Dermis blood vessel endothelial cell (primary cell): ENCODE measurements around the gene INSM1. TPM values are rescaled to one million over a fixed set of nuclear protein-coding genes. Genes with fewer than 3 reads are reported as not detected.

Experiments
- DNase-seq: peaks from one replicate; pipeline ENCODE4 v3.0.0; 2010
- total RNA-seq: library from RNA; depleted of rRNA; stranded (reverse); fragments of >200 nt; gene quantifications from 2 replicates; pipeline ENCODE4 v1.2.3, GENCODE V29; 2014

The INSM1 gene
- total RNA-seq, 1 donor from 2014 or later, result not detected

DNA sequence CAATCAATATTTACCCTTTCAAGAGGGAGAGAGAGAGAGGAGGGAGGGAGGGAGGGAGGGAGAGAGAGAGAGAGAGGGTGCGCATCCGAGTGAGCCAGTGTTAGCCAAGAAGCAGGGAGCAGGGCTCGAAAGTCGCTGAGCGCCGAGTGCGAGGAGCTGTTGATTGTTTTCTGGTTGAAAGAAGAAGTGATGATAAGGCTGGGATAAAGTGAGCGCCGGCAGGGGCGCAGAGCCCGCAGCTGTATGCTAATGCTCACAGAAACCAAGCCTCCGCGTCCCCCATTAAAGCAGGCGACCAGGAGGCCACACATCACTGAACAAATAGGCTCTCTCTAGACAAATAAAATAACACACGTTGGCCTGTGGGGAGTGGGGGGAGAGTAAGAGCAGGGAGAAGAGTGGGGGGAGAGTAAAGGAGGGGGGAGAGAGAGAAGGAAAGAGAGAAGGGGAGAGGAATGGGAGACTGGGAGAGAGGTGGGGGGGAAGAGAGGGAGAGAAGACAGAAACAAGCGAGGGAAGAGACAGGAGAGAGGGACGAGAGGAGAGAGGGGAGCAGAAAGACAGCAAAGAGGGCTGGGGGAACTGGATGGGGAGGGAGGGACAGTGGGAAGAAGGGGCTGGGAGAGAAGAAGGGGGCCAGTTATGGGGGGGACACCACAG is 5.0 kb upstream of the INSM1 start:
- DNase-seq, result no peak

DNA sequence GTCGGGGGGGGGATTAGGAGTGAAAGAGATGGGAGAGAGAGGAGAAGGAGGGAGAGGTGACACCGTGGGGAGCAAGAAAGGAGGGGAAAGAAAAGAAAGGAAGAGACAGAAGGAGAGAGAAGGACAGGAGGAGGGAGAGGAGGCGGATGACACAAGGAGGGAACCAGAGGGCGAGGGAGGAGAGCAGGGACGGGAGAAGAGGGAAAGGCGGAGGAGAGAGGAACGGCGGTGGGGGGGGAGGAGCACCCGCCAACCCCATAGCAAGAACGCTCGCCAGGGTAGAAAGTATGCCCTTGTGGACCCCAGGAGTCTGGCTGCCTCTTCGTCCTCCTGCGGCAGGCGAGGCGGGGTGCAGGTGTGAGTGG is 4.5 kb upstream of the INSM1 start:
- no peak for DNase-seq

DNA sequence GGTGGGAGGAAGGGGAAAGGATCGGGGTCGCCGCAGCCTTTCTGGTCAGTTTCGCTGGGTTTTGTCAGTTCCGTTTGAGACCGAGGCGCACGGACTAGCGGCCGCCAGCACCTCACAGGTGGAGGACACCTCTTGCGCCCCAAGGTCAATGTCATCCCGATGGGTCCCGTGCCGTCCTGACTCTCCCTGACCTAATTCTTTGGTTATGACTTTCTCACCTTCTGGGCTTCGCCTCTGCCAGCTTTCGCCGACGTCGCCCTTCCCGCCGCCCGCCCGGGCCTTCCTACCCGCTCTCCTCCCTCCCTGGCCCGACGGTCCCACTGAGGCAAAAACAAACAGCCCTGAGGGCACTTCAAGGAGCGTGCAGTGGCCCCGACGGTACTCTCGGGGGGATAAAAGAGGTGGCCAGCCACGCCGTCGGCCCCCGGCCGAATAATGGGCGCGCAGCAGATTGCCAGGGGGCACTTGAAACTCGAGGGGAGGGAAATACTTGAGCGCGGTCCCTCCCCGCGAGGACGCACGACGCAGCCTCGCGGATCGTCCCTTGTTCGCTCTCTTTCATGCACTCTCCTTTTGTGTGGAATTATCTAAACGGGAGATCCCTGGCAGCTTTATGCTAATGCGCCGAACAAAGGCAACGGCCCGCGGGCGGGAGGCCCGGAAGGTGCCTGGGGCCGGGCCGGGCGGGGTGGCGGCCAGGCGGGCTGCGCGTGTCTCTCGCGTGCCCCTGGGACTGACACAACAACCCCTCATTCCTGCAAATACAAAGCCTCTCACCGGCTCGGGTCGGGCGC is 3.9 kb upstream of the INSM1 start:
- no peak for DNase-seq

DNA sequence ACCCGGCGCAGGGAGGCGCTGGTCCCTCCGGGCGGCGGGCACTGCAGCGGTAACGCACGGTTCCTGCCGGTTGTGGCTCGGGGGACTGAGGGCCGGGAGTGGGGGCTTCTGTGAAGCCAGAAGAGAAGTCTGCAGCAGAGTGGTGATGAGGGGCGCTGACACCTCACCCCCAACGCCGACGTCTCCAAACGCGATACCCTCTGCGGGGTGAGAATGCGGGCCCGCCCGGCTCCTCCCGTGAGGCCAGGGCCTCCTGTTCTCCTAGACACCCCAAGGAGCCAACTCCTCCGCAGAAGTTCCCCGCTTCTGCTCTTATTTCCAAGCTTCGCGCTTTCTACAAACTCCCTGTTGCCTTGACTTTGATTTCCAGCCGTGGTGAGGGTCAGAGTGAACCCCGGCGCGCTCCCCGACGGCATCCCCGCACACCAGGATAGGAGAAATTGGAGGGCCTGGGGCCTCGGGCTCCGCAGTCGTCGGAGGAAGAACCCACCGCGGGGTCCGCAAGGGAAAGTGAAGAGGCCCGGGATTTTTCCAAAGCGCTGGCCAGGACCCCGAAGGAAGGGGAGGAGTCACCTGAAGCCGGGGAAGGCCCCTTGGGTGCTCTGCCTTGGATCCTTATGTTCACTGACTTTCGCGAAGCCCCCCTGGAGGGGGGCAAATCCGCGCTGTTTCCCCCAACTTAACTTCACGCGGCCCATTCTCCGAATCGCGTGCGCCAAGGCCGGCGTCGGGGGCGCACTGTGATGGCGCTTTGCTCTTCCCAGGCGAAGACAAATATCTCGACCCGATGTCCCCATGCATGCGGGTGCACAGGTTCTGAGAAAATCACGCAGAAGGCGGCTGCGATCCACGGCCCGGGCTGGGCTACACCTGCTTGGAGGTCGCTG is 3.1 kb upstream of the INSM1 start:
- no peak for DNase-seq

DNA sequence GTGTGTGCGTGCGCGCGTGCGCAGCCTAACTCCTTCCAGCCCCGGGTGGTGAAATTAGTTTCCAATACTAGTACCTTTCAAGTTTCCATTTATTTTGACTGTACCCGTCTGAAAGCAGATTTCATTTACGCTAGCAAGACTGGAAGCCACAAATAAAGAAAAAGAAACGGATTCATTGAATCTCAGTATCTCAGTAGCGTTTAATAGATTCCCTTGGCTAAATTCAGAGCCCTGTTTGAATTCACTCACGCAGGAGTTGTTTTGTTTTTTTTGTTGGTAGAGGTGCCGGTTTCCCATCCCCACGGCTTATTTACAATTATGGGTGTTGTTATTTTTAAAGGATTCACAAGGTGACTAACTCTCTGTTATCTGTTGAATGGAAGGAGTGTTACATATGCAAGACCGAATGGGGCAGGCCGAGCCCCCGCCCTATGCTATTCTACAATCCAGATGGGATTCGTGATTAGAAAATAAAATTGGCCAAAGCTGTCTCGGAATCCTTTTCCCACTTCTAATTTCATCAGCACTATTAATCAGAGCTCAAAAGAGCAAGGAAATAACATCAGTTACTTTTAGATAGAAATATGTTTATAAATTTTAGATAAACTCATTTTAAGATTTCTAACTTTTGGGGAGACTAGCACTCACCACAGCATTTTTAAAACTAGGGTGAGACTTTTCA is 2.3 kb upstream of the INSM1 start:
- no peak for DNase-seq

DNA sequence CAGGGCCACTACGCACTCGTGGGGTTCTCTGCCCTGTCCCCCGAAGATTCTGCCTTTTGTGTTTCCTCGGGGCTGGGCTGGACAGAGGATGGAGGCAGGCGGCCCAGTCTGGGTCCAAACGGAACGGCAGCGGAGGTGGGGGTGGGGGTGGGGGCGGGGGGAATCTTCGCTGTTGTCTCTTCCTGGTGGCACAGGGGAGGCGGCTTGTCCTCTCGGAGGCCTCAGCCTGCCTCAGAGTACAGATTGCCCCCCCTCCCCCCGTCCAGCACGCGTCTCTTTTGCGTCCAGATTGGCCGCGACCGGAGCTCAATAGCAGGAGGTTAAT is 1.4 kb upstream of the INSM1 start:
- DNase-seq, result no peak

DNA sequence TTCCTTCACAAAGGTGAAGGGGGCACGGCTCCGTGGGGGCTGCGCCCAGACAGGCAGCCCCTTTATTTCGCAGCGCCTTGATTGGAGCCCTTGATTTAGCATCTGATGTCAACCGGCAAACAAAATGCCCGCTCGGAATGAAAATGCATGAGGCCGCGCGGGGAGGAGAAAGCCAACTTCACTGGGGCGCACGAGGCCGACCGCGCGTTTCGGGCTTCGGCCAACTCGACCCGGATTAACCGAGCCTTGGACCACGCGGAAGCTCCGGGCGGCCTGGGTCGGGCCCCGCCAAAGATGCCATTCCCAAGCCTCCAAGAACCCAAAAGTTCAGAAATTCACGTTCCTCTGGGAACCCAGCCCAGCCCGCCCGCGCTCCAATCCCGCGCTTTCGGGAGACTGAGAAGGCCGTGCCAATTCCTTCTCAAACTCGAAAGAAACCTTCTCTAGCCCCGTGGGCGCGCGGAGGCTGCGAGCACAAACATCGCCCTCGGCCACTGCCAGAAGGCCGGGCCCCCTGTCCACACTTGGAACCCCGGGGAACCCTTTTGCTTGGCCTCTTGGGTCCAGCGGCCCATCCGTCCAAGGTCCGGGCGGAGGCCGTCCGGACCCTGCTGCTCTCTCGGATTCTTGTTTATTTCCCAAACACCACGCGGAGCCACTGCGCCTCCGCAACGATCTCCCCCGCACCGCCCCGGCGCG is 879 bp upstream of the INSM1 start:
- DNase-seq, result no peak

DNA sequence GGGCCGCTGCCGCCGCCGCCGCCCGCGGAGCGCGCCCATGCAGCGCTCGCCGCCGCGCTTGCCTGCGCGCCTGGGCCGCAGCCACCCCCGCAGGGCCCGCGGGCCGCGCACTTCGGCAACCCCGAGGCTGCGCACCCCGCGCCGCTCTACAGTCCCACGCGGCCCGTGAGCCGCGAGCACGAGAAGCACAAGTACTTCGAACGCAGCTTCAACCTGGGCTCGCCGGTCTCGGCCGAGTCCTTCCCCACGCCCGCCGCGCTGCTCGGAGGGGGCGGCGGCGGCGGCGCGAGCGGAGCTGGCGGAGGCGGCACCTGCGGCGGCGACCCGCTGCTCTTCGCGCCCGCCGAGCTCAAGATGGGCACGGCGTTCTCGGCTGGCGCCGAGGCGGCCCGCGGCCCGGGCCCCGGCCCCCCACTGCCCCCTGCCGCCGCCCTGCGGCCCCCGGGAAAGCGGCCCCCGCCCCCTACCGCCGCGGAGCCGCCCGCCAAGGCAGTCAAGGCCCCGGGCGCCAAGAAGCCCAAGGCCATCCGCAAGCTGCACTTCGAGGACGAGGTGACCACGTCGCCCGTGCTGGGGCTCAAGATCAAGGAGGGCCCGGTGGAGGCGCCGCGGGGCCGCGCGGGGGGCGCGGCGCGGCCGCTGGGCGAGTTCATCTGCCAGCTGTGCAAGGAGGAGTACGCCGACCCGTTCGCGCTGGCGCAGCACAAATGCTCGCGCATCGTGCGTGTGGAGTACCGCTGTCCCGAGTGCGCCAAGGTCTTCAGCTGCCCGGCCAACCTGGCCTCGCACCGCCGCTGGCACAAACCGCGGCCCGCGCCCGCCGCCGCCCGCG is 730 bp downstream of the INSM1 start:
- peak; percentile 14 for DNase-seq

DNA sequence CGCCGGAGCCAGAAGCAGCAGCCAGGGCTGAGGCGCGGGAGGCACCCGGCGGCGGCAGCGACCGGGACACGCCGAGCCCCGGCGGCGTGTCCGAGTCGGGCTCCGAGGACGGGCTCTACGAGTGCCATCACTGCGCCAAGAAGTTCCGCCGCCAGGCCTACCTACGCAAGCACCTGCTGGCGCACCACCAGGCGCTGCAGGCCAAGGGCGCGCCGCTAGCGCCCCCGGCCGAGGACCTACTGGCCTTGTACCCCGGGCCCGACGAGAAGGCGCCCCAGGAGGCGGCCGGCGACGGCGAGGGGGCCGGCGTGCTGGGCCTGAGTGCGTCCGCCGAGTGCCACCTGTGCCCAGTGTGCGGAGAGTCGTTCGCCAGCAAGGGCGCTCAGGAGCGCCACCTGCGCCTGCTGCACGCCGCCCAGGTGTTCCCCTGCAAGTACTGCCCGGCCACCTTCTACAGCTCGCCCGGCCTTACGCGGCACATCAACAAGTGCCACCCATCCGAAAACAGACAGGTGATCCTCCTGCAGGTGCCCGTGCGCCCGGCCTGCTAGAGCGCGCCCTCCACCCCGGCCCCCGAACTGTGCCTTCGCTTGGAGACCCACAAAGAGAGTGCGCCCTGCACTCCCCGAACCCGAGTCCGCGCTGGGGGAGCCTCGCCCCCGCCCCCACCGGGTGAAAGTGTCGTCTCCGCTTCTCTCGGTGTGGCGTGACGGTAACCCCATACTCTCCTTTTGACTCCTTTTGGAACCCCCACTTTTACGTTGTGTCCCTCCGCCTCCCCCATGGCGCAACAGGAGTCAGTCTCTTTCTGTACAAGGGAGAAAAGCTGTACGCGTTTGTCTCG is 1.6 kb downstream of the INSM1 start:
- no peak for DNase-seq

DNA sequence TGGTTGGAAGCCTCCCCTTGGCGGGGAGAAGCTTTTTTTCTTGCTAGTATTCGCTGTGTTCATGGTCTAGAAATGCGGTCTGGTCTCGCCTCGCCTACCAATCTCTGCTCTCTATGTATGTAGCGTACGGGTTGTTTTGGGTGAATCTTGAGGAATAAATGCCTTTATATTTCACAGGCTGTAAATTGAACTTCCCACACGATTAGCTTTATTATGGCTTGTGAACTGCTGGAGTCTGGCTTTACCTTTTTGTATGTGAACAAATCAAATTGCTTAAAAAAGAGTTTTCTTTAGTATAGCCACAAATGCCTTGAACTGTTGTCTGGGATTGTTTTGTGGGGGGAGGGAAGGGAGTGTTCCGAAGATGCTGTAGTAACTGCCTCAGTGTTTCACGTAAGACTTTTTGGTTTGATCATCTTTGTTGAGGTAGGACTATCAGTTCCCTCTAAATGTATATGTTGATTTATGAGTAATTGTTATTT is 2.2 kb downstream of the INSM1 start:
- no peak for DNase-seq

DNA sequence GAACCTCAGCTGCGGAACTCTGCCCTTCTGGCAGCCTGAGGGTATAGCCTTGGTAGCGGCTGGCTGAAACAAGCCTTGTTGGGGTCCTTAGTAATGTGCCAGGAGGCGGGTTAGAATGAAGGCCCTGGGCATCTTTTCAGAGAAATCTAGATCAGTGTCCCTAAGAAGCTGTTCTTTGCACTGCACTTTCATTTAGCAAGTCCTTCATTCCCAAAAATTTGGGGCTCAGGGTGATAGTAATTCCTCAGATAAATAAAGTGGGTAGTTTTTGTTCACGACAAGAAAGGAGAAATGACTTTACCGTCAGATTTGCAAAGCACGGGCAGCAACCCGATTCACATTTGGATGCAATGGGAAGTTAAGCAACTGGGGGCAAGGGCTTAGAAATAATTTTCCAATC is 3.2 kb downstream of the INSM1 start:
- no peak for DNase-seq

DNA sequence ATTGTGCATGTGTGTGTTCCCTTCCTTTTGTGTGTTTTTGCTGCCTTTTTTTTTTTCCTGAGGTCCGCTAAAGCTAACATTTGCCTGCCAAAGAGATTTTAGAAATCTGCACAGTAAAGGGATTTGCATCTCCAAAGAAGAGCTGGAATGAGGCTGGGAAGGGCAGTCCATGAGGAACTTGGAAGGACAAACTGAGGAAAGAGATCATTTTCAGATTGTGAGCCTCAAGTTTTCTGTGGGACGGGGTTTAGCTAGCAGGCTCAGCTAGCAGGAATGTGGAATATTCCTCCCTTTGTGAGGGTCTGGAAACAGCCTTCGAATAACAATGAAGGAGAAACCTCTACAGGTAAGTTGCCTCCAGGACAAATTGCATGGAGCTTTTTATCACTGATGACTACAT is 3.8 kb downstream of the INSM1 start:
- DNase-seq, result no peak

DNA sequence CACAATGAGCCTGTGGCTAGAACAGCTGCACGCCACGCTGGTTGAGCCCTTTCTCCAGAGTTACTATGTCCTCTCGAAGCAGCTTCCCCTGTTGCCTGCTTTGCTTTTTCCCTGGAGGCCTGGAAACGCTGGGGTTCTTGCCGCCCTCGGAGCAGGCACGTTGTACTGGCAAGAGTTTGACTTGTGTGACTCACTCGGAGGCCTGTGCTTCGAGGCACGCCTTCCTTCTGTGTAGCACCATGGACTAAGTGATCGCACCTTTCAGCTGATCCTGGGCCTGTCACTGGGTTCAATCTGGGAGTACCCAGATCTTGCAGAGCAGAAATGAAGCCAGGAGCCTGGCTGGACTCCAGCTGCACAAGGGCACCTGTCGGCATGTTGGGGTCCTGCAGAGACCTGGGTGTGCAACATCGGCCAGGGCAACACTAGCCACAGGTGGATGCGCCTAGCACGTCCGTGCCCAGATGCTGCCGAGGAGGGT is 5.2 kb downstream of the INSM1 start:
- DNase-seq, result no peak

DNA sequence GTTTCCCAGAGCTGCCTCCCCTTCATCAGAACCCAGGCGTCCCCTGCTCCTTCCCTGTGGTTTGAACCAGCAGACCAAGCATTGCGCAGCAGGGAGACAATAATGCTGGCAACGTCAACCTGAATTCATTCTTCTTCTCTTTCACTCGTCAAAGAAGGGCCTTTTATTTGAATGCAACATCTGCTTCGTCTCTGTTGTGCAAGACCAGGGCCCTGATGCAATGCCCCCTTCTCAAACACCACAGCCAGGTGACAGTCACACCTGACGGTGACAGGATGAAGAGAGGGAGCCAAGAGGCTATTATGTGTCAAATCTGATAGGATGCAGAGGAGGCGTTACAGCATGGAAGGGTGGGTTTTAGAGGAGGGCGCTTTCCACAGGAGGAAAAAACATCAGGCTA is 8.0 kb downstream of the INSM1 start:
- DNase-seq, result no peak

DNA sequence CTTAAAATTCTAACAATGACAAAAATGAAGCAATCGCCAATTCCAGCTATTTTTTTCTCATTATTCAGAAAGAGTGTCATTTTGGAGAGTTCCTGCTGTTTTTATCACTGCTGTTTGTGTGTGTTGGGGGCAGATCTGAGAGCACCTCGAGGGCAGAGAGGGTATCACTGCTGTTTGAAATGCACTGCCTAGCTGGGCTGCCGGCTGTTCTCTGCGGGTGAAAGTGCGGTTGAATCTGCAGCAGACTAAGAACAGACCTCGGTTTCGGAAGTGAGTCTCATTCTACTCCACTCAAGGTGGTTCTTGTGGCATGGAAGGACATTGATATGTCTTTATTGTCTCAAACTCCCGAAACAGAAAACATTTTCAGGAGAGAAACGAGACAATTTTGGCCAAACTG is 18.3 kb downstream of the INSM1 start:
- DNase-seq, result no peak

DNA sequence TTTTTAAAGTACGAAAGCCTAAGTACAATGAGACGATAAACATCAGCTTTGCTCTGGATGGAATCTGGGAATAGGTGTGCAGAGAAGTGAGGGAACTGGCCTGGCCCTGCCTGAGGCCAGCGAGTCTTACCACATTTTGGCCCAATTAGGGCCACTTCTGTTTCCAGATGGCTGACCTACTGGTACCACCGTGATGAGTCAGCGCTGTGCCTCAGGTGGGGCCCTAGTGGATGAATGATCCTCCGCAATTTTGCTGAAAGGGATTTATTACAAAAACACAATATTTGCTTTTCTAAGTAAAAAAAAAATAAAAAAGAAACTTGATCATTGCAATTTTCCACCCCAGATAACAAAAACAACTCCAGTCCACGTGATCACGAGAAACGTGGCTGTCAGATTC is 22.5 kb downstream of the INSM1 start:
- no peak for DNase-seq

DNA sequence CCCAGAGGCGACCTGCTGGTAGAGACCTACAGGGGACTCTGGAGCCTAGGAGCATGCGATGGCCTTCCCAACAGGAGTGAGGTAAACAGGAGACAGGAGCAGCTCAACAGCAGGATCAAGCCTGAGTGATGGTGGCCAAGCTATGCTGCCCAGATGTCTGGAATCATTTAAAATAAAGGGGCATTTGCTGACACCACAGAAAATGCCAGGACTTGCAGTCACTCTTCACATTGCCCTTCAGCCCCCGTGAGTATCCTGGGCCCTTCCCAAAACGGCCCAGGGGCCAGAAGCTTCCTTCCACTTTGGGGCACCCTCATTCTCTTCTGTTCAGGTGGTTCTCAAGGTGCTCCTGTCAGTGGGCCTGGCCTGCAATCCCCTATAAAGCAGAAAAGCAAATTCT is 23.2 kb downstream of the INSM1 start:
- no peak for DNase-seq

DNA sequence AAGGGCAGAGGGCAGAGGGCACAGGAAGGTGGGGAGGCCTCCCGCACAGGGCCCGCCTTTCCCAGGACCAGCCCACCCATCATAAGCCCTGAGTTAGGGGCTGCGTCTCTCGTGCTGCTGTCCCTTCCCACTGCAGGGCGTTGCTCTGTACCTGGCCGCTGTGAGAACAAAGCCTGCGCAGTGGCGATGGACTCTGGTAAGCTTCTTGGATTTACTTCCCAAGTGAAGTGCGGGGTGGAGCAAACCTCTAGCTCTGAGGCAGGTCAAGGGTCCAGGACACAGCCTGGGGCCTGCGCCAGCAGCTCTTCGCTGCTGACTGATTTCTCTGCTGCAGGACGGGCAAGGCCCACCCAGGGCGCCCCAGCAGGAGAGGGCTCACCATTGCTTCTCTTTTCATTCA is 23.9 kb downstream of the INSM1 start:
- DNase-seq, result no peak

DNA sequence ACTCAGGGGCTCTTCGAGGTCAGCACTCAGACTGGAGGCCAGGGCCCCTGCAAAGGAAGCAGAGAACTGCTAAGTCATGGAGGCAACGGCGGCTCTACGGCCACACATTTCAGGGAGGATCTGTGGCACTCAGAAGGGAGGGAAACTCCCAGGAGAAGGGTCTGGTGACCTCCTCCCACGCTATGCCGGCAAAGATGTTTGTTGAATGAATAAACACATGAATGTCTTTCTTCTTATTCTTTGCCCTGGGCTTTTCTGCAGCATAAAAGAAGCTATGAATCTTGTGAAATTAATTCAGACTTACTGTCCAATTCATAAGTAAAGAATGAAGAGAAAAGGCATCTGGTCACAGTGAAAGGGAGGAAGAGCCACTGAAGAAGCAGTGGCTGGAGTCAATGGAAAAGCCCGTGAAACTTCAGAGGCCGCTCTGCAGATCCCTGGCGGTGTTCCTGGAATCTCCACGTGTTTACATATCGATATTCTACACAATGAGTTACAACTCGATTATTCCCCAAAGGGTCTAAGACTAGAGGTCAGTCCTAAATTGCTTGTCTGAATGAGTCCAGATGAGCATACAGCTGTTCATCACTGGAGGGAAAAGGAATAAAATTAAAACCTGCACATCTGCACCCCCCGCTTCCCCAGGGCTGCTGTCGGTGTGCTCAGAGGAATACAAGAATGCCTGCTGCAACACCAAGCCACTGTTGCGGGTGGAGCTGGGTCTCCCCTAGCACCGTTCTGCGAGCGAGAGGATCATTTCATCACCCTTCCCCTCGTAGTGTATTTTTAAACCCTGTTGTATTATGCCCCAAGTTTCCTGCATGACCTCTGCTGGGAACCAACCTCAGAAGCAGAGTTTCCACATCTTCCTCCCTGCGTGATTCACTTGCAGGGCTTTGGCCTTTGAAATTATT is 25.6 kb downstream of the INSM1 start:
- DNase-seq, result no peak
